NCI-H226 (cell line): ENCODE results near the gene TAF1A.
"Not testable (repeated sequence)": the region's sequence is repeated elsewhere in the genome, so short reads cannot be mapped to it uniquely, and the experiment has no call there.

Source experiments
- DNase-seq: peaks from one replicate; pipeline ENCODE4 v3.0.0-alpha.2; 2015

The TAF1A gene

GRCh38 chr1:222589462-222590302 is at the start of gene TAF1A:
TAF1A (minus strand) TSS chr1:222589933.
- DNase-seq = peak; percentile 73

DNA sequence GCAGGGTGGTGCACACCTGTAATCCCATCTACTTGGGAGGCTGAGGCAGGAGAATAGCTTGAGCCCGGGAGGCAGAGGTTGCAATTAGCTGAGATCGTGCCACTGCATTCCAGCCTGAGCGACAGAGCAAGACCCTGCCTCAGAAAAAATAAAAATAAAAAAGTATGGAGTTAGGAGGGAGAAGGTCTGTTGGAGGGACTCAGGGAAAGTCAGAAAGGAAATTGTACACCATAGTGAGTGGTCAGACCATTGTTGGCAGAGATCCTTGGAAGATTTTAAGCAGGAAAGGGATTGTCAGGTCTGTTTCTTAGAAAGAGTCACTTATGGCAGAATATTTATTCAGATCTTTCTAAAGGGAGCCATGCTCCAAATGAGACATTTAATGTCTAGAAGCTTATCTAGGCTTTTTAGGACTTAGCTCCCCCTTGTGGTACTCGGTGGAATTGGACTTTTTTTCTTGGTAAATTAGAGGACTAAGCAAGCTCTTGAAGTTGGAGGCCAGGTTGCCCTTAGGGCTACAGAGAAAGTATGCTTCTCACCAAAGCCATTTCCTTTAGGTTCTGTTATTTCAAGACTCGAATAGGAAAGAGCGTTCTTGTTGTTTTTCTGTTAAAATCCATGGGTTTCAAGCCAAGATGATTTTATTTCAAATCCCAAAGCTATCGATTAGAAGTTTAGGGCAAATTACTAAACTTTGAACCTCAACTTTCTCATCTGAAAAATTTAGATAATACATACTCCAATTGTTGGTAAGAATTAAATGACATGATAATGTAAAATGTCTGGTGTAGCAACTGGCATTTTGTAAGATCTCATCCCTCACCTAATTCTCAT is 44.7 kb upstream of the TAF1A start:
- DNase-seq = peak; percentile 53

DNA sequence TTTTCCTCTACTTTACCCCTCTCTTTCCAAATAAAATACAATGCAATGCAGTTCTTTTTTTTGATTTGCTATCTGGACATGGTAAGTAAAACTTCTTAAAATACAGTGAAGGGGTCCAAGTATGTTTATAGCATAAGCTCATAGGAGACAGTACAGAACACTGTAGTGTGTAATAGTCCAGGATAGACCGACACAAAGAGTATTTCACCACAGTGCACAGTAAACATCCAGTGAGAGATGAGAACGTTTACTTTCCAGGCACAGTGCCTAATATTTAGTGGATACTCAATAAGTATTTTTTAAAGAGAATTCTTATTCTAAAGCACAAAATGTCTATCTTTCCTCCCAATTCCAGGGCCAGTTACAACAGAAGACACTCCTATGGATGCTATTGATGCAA is 43.0 kb upstream of the TAF1A start:
- DNase-seq = no peak

DNA sequence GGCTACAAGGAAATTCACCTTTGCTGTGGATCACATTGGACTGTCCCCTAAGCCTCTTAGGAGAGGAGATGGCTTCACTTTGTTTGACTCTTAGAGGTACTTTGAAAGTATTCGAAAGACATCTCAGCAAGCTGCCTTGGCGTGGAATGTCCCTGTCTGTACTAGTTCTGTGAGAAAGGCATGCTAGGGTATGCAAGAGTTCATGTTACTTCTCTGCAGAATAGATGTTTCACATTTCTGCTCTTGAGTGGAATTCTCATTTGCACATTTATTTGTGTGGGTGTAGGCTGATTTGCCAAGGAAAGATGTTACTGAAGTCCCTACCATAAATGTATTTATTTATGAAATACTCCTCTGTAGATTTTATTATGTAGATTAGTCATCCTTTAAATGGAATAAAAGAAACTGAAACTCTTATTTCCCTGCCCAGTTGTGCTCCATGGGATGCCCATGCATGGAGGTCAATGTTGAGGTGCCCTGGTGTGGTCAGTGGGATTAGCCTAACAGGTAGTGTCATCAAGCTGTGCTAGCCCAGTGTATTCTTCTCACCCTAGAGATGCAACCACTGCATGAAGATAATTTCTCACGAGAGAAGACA is 42.0 kb upstream of the TAF1A start:
- DNase-seq = no peak

- DNase-seq = no peak
Observed at GRCh38 chr1:222629921-222630535, 40.3 kb upstream of the TAF1A start.

DNA sequence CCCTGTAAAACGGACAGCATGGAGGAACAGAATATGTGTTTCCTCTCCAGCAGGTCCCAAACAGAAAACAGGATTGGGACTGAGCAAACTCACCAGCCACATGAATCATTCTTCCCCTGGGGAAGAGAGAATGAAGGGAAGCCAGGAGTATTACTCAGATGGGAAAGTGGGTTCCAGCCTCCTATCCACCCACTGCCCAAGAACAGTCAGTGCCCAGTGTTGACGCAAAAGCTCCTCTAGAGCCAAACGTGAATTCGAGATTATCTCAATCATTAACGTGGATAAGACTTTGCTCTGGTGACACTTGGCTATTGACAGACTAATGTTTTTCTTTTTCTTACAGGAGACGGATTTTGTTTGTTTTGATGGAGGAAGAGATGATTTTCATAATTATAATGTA is 37.5 kb upstream of the TAF1A start:
- DNase-seq = no peak

DNA sequence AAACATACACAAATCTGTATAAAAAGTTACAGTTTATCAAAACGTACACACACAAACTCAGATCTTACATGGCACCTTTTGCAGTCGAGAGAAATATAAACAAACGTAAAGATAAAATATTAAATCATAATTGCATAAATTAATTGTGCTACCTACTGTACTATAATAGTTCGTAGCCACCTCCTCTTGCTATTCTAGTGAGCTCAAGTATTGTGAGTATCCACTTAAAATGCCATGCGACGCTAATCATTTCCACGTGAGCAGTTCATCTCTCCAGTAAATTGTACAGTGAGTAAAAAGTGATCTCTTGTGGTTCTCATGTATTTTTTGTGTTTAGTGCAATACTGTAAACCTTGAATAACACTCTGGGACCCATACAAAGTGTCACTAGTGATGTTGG is 34.5 kb upstream of the TAF1A start:
- DNase-seq = no peak

DNA sequence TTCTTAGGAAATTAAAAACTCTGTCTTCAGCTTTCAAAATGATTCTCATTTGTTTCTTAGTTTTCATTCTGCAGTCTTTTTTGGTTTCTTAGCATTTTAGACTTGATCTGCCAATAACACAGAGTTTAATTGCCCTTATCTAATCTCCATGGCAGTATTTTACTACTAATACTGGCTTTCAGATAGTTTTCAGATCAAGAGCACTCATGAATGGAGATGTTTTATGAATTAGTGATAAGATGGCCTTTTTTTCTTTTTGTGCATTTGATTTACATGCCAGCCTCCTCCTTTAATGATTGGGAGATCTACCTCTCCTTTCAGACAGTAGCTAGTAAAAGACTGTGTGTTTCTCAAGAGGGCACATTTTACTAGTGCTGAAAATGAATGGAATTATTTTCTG is 33.7 kb upstream of the TAF1A start:
- DNase-seq = no peak

GRCh38 chr1:222622765-222623164 is 33.0 kb upstream of the TAF1A start:
- DNase-seq = no peak

DNA sequence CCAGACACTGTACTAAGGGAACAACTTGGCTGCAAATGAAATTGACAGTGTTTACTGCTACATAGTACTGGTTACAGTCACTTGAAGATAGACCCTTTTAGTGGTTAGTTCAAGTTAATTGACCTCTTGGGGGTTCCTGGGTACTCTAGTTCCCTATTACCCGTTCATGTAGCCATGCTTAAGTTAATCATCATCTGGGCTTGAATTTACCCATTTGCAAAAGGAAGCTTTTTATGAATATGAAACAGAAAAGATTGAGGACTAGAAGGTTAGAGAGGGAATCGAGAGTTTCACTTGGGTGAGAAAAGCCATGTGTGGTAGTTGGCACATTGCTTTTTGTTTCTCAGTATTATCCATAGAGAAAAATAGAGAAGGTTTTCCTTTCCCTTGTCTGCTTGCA is 30.8 kb upstream of the TAF1A start:
- DNase-seq = no peak

DNA sequence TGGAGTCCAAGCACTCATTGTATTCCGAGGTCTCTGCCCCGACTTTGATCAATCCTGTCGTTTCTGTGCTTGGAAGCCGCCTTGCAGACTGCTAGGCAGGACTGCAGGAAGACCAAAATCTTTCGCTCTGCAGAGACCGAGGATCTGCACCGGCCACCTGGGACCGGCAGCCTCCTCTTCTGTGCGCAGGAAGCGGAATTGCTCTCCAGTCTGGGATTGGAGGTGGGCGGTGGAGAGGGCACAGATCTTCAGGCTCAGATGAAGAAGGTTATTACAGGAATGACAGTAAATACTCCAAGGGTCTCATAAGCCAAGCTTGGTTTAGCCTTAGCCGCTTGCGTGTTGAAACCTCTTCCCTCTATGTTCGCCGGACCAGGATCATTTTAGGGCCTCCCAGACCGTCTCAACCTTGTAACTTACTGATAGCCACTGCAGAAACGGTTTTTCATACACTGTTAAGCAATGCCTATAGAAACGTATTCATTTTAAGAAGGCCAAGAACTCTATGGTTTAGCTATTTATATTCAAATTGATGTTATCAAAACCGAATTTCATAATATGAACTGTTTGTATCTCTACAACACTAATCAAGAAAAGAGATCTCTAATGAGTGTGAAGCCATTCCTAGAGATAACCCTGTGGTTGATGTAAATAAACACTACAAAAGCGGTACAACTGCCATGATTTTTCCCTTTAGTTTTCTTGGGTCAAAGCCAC is 29.3 kb upstream of the TAF1A start:
- no peak for DNase-seq

DNA sequence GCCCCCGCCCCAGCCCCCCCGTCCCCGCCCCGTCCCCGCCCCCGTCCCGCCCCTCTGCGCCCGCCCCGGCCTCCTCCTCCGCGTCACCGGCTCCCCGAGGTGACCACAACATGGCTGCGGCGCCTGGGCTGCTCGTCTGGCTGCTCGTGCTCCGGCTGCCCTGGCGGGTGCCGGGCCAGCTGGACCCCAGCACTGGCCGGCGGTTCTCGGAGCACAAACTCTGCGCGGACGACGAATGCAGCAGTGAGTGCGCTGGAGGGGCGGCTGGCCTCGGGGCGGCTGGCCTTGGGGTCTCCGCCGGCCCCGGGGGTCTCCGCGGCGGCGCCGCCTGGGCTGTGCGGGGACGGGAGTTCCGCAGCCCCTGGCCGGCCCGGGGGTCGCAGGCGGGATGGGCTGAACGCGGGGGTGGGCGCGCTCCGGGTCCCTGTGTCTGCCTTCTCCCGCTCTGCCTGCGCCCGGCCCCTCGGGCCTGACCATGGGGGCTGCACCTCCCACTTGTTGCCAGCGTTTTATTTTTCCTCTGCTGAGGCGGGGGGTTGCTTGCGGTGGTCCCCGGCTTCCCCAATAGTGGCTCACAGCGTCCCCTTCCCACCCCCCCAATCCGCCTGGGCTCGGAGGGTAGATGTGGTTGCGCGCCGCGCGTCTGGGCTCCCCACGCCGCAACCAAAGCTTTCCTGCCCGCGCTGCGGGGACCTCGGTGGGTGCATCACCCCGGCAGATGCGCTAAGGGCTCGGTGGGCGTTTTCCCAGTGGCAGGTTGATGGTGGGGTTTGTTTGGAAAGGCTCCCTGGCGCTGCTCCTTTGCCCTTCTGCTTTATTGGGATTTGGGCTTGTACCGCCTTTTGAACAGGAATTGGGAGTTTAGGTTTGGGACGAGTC is 28.5 kb upstream of the TAF1A start, which contains the start of gene MIA3:
MIA3 (plus strand) TSS at position 97 of the 879 bp plus-strand sequence; CDS start at position 111, 14 bp downstream.
- DNase-seq = peak; percentile 4

DNA sequence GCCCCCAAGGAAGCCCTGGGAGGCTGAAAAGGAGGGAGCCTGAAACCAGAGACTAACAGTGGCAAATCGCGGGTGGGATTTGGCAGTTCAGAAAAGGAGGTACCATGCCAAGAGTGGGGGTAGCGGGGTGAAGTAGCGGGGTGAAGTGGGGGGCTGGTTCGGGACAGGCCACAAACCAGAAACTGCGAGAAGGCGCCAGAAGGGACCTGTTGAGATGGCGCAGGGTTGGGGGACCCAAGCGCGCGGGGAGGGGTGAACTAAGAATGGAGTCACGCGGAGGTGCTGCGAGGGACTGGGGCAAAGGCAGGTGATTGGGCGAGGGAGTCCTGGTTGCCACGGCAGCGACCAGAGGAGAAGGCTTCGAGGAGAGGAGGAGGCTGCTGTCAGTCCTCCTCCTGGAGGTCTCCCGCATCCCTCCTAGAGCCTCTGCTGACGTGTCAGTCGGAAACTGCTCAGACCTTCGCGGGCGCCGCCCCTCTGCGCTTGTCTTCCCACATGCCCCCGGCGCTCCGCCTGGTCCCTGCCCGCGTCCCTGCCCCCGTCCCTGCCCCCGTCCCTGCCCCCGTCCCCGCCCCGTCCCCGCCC is 27.7 kb upstream of the TAF1A start:
- peak; percentile 90 for DNase-seq

GRCh38 chr1:222616525-222616924 is 26.8 kb upstream of the TAF1A start:
- no peak for DNase-seq

- no peak for DNase-seq
Observed at GRCh38 chr1:222613627-222614026, 23.9 kb upstream of the TAF1A start.

DNA sequence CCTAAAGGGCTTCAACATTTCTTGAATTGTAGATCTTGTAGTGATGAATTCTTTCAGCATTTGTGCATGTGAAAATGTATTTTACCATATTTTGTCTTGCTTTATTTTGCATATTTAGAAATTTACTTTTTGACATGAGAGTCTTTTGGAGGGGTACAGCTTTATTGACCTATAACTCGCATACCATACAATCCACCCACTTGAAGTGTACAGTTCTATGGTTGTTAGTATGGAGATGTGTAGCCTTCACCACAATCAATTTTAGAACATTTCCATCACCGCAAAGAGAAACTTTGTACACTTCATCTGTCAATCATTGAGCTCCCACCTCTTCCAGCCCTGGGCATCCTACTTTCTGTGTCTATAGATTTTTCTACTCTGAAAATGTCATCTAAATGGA is 21.0 kb upstream of the TAF1A start:
- no peak for DNase-seq

DNA sequence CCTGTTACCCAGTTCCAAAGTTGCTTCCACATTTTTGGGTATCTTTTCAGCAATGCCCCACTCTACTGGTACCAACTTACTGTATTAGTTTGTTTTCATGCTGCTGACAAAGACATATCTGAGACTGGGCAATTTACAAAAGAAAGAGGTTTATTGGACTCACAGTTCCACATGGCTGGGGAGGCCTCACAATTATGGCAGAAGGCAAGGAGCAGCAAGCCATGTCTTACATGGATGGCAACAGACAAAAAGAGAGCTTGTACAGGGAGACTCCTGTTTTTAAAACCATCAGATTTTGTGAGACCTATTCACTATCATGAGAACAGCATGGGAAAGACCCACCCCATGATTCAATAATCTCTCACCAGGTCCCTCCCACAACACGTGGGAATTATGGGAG is 19.4 kb upstream of the TAF1A start:
- DNase-seq = not testable (repeated sequence)

- no peak for DNase-seq
Observed at GRCh38 chr1:222606757-222607156, 17.0 kb upstream of the TAF1A start.

DNA sequence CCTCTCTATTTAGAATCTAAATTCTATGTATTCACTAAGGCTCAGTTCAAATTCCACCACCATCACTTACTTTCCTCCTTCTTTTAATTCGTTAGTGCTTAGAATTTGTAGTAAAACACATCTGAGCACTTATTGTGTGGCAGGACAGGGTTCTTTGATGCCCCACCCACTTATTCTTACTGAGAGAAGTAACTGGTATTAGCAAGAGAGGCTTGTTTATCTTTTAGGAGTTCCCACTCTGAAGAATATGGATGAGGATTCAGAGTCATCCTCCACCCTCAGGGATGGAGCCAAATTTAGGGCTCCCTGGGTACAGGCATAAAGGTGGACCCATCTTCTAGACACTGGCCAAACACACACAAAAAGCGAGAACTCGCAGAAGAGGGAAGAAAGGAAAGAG is 11.5 kb upstream of the TAF1A start:
- no peak for DNase-seq

DNA sequence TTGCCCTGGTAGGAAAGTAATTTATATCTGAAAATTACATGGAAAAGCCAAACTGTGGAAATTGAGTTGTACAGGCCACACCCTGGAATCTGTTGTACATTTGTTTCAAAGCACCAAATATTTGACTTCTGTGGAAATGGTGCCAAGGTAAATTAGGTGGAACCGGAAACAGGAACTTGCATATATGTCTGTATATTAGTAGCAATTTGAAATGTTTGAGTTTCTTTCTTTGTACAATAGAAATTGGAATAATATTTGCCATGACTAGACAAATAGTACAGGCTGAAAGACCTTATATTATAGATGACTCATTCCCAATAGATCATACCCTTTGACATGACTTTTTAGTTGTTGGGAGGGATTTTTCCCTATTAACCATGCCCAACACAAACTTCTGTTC is 10.5 kb upstream of the TAF1A start:
- no peak for DNase-seq

DNA sequence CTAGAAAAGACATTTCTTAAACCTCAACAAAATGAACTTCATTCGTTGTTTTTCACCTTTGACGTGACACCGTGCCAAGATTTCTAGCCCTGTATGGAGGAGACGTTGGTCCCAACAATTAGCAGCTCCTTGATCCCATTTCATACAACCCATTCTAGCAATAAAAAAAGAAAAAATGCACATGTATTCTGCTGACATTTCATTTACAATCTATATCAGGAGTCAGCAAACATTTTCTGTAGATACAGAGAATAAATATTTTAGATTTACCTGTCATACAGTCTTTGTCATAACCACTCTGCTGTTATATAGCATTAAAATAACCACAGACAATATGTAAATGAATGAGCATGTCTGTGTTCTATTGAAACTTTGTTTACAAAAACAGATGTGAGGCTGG is 7.0 kb upstream of the TAF1A start:
- DNase-seq = no peak
